Hepatocyte (in vitro differentiated cells): Measurements from ENCODE around the gene ARHGAP15.

Experiments used
- EZH2 ChIP-seq: fragments of 200-600 bp; sonication (generic); IDR thresholded peaks from 2 replicates; pipeline ENCODE4 v1.6.1; 2016; ENCODE audit warnings: antibody characterized with exemption, mild to moderate bottlenecking, borderline replicate concordance
- TF ChIP-seq, protein P1 (sequence below): fragments of 200-600 bp; sonication (generic); IDR thresholded peaks from 2 replicates; pipeline ENCODE4 v1.5.1; 2016; ENCODE audit warnings: antibody characterized with exemption, mild to moderate bottlenecking; ENCODE audit not compliant: poor library complexity

DNA sequence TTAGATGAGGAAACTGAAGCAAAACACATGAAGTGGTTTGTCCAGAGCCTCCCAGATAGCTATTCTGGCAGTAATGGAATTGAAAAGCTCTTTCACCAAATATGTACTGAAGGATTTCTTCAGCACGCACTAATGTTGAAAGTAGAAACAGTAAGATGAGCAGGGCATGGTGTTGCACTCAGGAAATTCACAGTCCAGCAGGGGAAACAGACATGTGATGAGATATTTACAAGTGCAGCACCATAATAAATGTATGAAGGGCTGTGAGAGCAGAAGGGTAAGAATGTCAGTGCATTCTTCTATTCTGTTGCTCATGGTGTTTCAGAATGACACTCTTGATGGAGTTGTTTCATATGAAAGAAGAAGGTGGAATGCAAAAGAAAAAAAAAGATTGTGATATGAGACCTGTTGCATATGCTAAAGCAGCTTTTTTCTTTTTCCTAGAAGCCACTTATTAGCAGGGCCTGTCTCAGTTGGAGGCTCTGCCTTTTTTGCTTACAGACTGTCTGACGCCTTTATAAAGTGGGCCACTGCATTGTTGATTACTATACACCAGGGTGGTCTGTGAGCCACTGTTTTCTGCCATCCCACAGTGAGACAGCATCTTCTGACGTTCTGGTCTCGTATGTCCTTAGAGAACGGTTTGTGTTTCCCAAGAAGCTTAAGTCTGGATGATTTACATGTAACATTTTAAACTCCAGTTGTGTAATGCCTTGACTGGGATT, 516.9 kb downstream of the ARHGAP15 start:
- TF ChIP-seq, protein P1, sequence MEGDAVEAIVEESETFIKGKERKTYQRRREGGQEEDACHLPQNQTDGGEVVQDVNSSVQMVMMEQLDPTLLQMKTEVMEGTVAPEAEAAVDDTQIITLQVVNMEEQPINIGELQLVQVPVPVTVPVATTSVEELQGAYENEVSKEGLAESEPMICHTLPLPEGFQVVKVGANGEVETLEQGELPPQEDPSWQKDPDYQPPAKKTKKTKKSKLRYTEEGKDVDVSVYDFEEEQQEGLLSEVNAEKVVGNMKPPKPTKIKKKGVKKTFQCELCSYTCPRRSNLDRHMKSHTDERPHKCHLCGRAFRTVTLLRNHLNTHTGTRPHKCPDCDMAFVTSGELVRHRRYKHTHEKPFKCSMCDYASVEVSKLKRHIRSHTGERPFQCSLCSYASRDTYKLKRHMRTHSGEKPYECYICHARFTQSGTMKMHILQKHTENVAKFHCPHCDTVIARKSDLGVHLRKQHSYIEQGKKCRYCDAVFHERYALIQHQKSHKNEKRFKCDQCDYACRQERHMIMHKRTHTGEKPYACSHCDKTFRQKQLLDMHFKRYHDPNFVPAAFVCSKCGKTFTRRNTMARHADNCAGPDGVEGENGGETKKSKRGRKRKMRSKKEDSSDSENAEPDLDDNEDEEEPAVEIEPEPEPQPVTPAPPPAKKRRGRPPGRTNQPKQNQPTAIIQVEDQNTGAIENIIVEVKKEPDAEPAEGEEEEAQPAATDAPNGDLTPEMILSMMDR = no peak
- no peak for TF ChIP-seq EZH2
